Parathyroid adenoma (tissue), 2 donors: ENCODE results near the gene CAST.
"Not testable (repeated sequence)": the region's sequence is repeated elsewhere in the genome, so short reads cannot be mapped to it uniquely, and the experiment has no call there.

ENCODE experiments used
- H2AFZ ChIP-seq: fragments of 300-600 bp; sonication (generic); one replicate; pipeline ENCODE4 v1.7.0; 2017; ENCODE audit warnings: antibody characterized with exemption, mild to moderate bottlenecking
- H3K27ac ChIP-seq: fragments of 300-600 bp; sonication (generic); one replicate; pipeline ENCODE4 v1.7.0; 2017
- H3K27me3 ChIP-seq: fragments of 300-600 bp; sonication (generic); one replicate; pipeline ENCODE4 v1.7.0; 2017; ENCODE audit warnings: low read length; ENCODE audit not compliant: control insufficient read depth, insufficient read depth
- H3K36me3 ChIP-seq: fragments of 300-600 bp; sonication (generic); one replicate; pipeline ENCODE4 v1.7.0; 2017; ENCODE audit warnings: low read length; ENCODE audit not compliant: control insufficient read depth, insufficient read depth
- H3K4me1 ChIP-seq: fragments of 300-600 bp; sonication (generic); one replicate; pipeline ENCODE4 v1.7.0; 2017; ENCODE audit warnings: control low read depth
- H3K4me2 ChIP-seq: fragments of 300-600 bp; sonication (generic); one replicate; pipeline ENCODE4 v1.7.0; 2017; ENCODE audit warnings: low read length
- H3K4me3 ChIP-seq: fragments of 300-600 bp; sonication (generic); one replicate; pipeline ENCODE4 v1.7.0; 2017; ENCODE audit warnings: low read depth, low read length
- H3K79me2 ChIP-seq: fragments of 300-600 bp; sonication (generic); one replicate; pipeline ENCODE4 v1.7.0; 2017; ENCODE audit warnings: control low read depth
- H3K9ac ChIP-seq: fragments of 300-600 bp; sonication (generic); one replicate; pipeline ENCODE4 v1.7.0; 2017; ENCODE audit warnings: mild to moderate bottlenecking
- H3K9me3 ChIP-seq: fragments of 300-600 bp; sonication (generic); one replicate; pipeline ENCODE4 v1.7.0; 2017; ENCODE audit warnings: low read length; ENCODE audit not compliant: control insufficient read depth
- TF ChIP-seq, protein P1 (sequence below): fragments of 300-600 bp; sonication (generic); IDR thresholded peaks from one replicate; pipeline ENCODE4 v1.7.0; 2017; ENCODE audit warnings: antibody characterized with exemption, mild to moderate bottlenecking
- donor health status: primary hyperparathyroidism.

Gene CAST

DNA sequence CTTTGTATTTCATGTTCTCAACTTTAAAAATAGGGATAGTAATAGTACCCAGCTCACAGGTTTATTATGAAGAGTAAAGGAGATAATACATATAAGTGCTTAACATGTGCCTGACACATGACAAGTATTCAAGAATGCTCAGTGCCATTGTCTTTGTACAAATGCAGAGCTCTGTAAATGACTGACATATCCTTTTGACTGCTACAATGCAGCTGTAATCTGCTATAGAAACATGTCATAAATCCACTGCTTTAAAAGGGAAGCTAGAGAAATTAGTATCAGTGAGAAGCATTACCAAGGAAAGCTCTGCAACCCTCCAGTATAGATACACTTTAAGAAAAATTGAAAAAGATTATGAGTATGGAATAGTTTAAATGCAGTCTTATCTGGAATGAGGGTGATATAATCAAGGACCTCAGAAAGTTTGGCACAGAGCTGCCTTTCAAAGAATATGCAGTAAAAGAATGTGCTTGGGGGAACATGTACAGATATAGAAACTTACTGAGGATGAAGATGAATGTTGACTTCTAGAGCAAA, 127.7 kb downstream of the CAST start:
- H3K27ac ChIP-seq, result no peak overlapping the region
- H3K9me3 ChIP-seq, result no peaks in the 10 kb centered on the region
- H3K27me3 ChIP-seq, result no peaks in the 10 kb centered on the region
- H3K4me3 ChIP-seq, result no peak overlapping the region
- H2AFZ ChIP-seq, result no peak overlapping the region
- H3K79me2 ChIP-seq, result no peaks in the 10 kb centered on the region
- no peaks in the 10 kb centered on the region for H3K36me3 ChIP-seq
- H3K4me2 ChIP-seq, result no peak overlapping the region
- no peak overlapping the region for H3K9ac ChIP-seq
- peaks cover 6% of the 10 kb centered on the region for H3K4me1 ChIP-seq
- TF ChIP-seq, protein P1, sequence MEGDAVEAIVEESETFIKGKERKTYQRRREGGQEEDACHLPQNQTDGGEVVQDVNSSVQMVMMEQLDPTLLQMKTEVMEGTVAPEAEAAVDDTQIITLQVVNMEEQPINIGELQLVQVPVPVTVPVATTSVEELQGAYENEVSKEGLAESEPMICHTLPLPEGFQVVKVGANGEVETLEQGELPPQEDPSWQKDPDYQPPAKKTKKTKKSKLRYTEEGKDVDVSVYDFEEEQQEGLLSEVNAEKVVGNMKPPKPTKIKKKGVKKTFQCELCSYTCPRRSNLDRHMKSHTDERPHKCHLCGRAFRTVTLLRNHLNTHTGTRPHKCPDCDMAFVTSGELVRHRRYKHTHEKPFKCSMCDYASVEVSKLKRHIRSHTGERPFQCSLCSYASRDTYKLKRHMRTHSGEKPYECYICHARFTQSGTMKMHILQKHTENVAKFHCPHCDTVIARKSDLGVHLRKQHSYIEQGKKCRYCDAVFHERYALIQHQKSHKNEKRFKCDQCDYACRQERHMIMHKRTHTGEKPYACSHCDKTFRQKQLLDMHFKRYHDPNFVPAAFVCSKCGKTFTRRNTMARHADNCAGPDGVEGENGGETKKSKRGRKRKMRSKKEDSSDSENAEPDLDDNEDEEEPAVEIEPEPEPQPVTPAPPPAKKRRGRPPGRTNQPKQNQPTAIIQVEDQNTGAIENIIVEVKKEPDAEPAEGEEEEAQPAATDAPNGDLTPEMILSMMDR, result no peak

DNA sequence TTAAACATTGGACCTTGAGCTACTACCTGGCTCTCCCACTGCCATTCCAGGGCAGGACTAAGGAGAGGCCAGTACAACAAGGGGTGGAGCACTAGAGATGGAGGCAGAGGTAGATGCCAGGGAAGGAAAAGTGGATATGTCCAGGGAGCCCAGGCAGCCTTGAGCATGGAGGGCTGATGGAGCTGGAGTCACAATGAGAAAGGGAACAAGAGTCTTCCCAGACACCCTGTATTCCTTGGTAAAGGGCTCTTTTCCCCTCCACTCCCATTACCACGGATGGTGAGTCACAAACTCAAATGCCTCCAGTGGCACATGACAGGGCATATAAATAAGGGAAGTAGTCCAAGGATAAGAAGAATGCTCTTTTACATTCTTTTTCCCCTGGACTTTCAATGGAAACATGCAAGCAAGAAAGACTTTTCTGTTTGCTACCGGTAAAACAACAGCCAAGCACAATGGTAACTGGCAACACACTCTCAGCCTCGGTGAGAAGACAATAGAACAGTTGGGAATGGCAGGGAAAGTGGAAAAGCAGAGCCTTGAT, 128.9 kb downstream of the CAST start:
- no peaks in the 10 kb centered on the region for H3K36me3 ChIP-seq
- H3K4me1 ChIP-seq, result peaks cover 3% of the 10 kb centered on the region
- no peaks in the 10 kb centered on the region for H3K9me3 ChIP-seq
- TF ChIP-seq, protein P1, result no peak
- H3K27me3 ChIP-seq, result no peaks in the 10 kb centered on the region
- no peaks in the 10 kb centered on the region for H3K79me2 ChIP-seq
- no peak overlapping the region for H3K4me3 ChIP-seq
- no peak overlapping the region for H2AFZ ChIP-seq
- H3K4me2 ChIP-seq, result no peak overlapping the region
- no peak overlapping the region for H3K27ac ChIP-seq
- H3K9ac ChIP-seq, result no peak overlapping the region

DNA sequence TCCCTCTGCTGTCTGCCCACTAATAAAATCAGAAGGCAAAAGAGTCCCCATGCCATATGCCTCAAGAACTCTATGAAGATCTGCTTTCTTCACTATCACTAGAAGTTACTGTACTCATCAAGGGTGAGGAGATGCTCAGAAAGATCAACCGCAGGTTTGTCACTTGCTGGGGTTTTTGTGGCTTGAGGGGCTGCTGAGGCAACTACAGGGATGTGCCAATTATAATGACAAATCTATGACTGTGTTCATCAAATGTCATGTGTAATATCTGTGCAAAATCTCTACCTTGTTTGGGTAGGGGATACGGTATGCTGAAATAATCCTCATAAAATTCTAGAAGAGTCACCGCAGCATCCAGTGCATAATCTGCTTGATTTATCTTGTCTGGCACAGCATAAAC, 132.6 kb downstream of the CAST start:
- H3K36me3 ChIP-seq, result no peaks in the 10 kb centered on the region

DNA sequence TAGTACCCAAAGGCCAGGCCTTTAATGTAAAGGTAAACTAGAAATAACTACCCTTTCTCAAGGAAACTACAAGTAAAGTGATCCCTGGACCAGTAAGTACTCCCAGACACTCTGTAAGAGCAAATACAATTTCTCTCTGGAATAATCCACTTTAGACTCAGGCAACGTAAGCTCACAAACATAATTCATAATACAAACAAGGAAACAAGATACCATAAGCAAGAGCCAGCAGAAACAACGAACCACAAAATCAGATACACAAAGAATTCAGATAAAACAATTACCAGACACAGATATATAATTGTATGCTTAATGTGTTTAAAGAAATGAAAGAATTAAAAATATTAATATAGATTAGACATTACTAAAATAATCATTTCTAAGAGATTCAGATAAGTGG, 133.4 kb downstream of the CAST start:
- H3K27ac ChIP-seq, result no peak overlapping the region
- no peaks in the 10 kb centered on the region for H3K79me2 ChIP-seq
- H3K27me3 ChIP-seq, result no peaks in the 10 kb centered on the region
- TF ChIP-seq, protein P1, result no peak
- no peak overlapping the region for H3K4me2 ChIP-seq
- H3K9me3 ChIP-seq, result no peaks in the 10 kb centered on the region
- no peaks in the 10 kb centered on the region for H3K4me1 ChIP-seq
- H3K36me3 ChIP-seq, result no peaks in the 10 kb centered on the region
- no peak overlapping the region for H3K4me3 ChIP-seq
- H2AFZ ChIP-seq, result no peak overlapping the region
- no peak overlapping the region for H3K9ac ChIP-seq

More for the DNA sequence above, 132.6 kb downstream of the CAST start:
- Histone ChIP-seq H3K4me2 (no peak overlapping the region), H3K4me1 (no peaks in the 10 kb centered on the region), H3K27ac (no peak overlapping the region), H3K9ac (no peak overlapping the region), H3K27me3 (no peaks in the 10 kb centered on the region), H3K4me3 (no peak overlapping the region), H3K9me3 (no peaks in the 10 kb centered on the region), H2AFZ (no peak overlapping the region), H3K79me2 (no peaks in the 10 kb centered on the region)
- TF ChIP-seq, protein P1, result no peak

DNA sequence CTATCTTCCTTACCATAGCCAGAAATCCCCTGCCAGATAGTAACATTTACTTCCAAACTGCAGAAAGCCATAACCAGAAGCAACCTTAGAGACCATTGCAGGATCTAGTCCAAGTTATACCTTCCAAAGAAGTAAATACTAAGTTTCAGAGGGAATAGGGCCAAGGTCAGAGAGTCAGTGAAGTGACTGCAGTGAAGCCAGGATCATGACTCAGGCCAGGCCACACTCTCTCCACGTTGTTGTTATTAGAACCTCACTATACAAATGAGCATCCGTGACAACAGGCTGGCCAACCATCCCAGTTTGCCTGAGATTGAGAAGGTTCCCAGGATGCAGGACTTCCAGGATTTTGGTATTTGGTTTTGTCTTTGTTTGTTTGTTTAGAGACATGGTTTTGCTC, 134.3 kb downstream of the CAST start:
- H3K4me1 ChIP-seq, result no peaks in the 10 kb centered on the region
- H3K27me3 ChIP-seq, result no peaks in the 10 kb centered on the region
- no peak overlapping the region for H3K27ac ChIP-seq
- no peaks in the 10 kb centered on the region for H3K9me3 ChIP-seq
- H3K79me2 ChIP-seq, result no peaks in the 10 kb centered on the region
- TF ChIP-seq, protein P1, result no peak
- H2AFZ ChIP-seq, result no peak overlapping the region
- no peak overlapping the region for H3K4me3 ChIP-seq
- H3K4me2 ChIP-seq, result no peak overlapping the region
- no peak overlapping the region for H3K9ac ChIP-seq
- H3K36me3 ChIP-seq, result no peaks in the 10 kb centered on the region

DNA sequence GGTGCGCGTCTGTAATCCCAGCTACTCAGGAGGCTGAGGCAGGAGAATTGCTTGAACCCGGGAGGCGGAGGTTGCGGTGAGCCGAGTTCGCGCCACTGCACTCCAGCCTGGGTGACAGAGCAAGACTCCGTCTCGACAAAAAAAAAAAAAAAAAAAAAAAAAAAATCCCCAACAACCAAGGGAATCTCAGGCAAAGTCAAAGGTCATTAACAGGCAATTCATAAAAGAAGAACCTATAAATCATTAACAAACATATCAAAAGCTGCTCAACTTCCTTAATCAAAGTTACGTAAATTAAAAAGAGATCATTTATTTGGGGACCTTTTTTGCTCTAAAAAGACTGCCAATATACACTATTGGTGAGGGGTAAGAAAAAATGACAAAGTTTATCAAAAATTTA, 139.5 kb downstream of the CAST start:
- not testable (repeated sequence) for H3K27ac ChIP-seq, H3K27me3 ChIP-seq, H3K9me3 ChIP-seq, H3K4me3 ChIP-seq, H3K36me3 ChIP-seq, H2AFZ ChIP-seq, H3K9ac ChIP-seq, H3K4me2 ChIP-seq, H3K4me1 ChIP-seq, H3K79me2 ChIP-seq
